Heart right ventricle (tissue), 16 donors: ENCODE measurements around the gene E2F4. TPM values are rescaled to one million over a fixed set of nuclear protein-coding genes. Genes with fewer than 3 reads are reported as not detected.

Source experiments
- ATAC-seq, 8 donors: fragments of 200-7000 bp; cut with Tn5 transposase; one replicate each; pipeline ENCODE4 v1.9.1; 2020; ENCODE audit warnings: mild to moderate bottlenecking in 8 of 8, moderate library complexity in 8 of 8, moderate number of reproducible peaks in 1 of 8
- DNase-seq, 2 donors: peaks; one replicate each; pipeline ENCODE4 v3.0.0-alpha.2; 2020
- H3K27ac ChIP-seq, 10 donors: fragments of 200-600 bp; sonication (generic) in 2 of 10; one replicate each; pipeline versions ENCODE4 v1.5.0 to v1.8.0; 2020 to 2022; ENCODE audit warnings: mild to moderate bottlenecking in 3 of 10
- H3K27me3 ChIP-seq, 7 donors: fragments of 200-600 bp; one replicate each; pipeline ENCODE4 v1.8.0; 2021 to 2022; ENCODE audit warnings: mild to moderate bottlenecking in 2 of 7
- H3K36me3 ChIP-seq, 9 donors: fragments of 200-600 bp; sonication (generic) in 1 of 9; one replicate each; pipeline versions ENCODE4 v1.5.0 to v1.8.0; 2020 to 2022; ENCODE audit warnings: mild to moderate bottlenecking in 2 of 9
- H3K4me1 ChIP-seq, 9 donors: fragments of 200-600 bp; sonication (generic) in 1 of 9; one replicate each; pipeline versions ENCODE4 v1.5.0 to v1.8.0; 2020 to 2022; ENCODE audit warnings: mild to moderate bottlenecking in 4 of 9
- H3K4me3 ChIP-seq, 10 donors: fragments of 200-600 bp; sonication (generic) in 2 of 10; one replicate each; pipeline versions ENCODE4 v1.5.0 to v1.8.0; 2020 to 2022; ENCODE audit warnings: mild to moderate bottlenecking in 7 of 10, moderate library complexity in 2 of 10
- H3K9me3 ChIP-seq, 11 donors: fragments of 200-600 bp in 10 of 11; sonication (generic) in 2 of 11; one replicate each; pipeline versions ENCODE4 v1.5.0 to v1.8.0; 2013 to 2022; ENCODE audit warnings: mild to moderate bottlenecking in 2 of 11, control low read depth in 1 of 11, moderate library complexity in 1 of 11
- WGBS, 2 donors: extraction: QIAGEN DNeasy Blood & Tissue Kit; methylation state at CpG; one replicate each; pipeline ENCODE4 v1.1.7; 2013; ENCODE audit warnings: inconsistent platforms in 1 of 2; 5-methylcytosine and 5-hydroxymethylcytosine counted together
- intact Hi-C, 10 donors: fragments of 100-400 bp; cut with DNase I; formaldehyde crosslinking; loops; one replicate each; pipeline versions ENCODE4 v1.11.1 to v1.14.2; 2022
- polyA plus RNA-seq, 2 donors: library from polyadenylated mRNA; stranded (reverse); fragments of 200-250 nt; gene quantifications; one replicate each; pipeline ENCODE4 v1.2.3, GENCODE V29; 2013
- total RNA-seq, 10 donors: library from RNA; stranded (reverse); fragmentation: NEBNext Ultra II Directional in 3 of 10; extraction: Animal tissue kit (Norgen Biotek cat#: 25700) in 3 of 10; gene quantifications; one replicate each; pipeline versions ENCODE4 v1.2.1 to v1.2.4, GENCODE V29; 2021 to 2023
- TF ChIP-seq, protein P1 (sequence below), 9 donors: fragments of 200-600 bp; sonication (generic) in 2 of 9; IDR thresholded peaks; one replicate each; pipeline versions ENCODE4 v1.5.0 to v1.8.0; 2021 to 2022; ENCODE audit warnings: antibody characterized with exemption in 9 of 9, mild to moderate bottlenecking in 5 of 9, moderate library complexity in 1 of 9
- donor health status: Arrhythmogenic right ventricular cardiomyopathy.
- donor health status: ischemic (EF 13 %, LVEDD 7.1; RV severe dilation, severe dysfunction).
- donor health status: healthy with polysubstance abuse.
- donor health status: DM: no; HTN: yes; CAD: no.
- donor health status: DM: no; HTN: no; CAD: no.
- donor health status: ischemic (EF 25% LVEDD 6.9; RV normal size, moderate dysfunction).
- donor health status: ischemic (EF 25% LVEDD 5.7; RV mildly dilated, moderate dysfunction).
- donor health status: healthy.
- donor health status: DM: yes; HTN: yes; CAD: no.
- donor health status: Ischemic cardiomyopathy.
- donor health status: ischemic (EF 35%, LVEDD 5.7; RV mildly dilated, moderate dysfunction).
- donor health status: nonischemic (EF 11% LVEDD 7.7; RV severe dilation, severe dysfunction).
- donor health status: DM: yes; HTN: yes; CAD: no.
- donor health status: PGD.
- donor health status: ischemic (EF 29% LVEDD 5.4; RV normal size, mild dysfunction).
- donor health status: nonischemic (EF 23%, LVEDD 6.1; RV moderate dilation, normal function).

E2F4 gene
- total and polyA plus RNA-seq, 12 donors = 21.9 to 45.6 (median 29.8) TPM

DNA sequence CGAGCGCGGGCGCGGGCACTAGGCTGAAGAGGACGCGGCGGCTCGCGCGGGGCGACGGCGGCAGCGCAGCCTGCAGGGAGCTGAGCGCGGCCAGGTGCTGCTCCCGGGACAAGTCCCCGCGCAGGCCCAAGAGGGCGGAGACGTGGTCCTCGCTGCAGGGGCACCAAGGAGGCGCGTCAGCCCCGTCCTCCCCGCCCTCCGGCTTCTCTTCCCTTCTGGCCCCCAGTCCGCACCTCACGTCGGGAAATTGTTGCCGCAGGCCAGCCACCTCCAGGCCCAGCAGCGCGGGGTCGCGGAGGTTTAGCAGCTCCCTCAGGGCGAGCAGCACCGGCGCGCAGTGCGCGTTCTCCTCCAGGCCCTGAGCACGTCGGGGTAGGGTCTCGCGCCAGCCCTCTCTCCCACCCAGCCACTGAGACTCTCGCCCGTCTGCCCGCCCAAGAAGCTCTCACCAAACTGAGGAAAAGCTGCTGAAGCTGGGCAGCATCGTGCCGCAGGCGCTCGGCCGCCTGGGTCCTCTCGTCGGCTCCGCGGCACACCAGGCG, 7.4 kb upstream of the E2F4 start:
- TF ChIP-seq, protein P1, sequence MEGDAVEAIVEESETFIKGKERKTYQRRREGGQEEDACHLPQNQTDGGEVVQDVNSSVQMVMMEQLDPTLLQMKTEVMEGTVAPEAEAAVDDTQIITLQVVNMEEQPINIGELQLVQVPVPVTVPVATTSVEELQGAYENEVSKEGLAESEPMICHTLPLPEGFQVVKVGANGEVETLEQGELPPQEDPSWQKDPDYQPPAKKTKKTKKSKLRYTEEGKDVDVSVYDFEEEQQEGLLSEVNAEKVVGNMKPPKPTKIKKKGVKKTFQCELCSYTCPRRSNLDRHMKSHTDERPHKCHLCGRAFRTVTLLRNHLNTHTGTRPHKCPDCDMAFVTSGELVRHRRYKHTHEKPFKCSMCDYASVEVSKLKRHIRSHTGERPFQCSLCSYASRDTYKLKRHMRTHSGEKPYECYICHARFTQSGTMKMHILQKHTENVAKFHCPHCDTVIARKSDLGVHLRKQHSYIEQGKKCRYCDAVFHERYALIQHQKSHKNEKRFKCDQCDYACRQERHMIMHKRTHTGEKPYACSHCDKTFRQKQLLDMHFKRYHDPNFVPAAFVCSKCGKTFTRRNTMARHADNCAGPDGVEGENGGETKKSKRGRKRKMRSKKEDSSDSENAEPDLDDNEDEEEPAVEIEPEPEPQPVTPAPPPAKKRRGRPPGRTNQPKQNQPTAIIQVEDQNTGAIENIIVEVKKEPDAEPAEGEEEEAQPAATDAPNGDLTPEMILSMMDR (IDR thresholded peaks at IDR 0.05) = no peak
- H3K4me3 ChIP-seq = peak overlapping the region; percentile 39 to 84 (median 72)
- H3K9me3 ChIP-seq = no peaks in the 10 kb centered on the region
- 8 to 14% methylated on average over 59 of the region's 59 CpGs for WGBS, 2 donors
- intact Hi-C loops = loop anchor here in 8 of 10 donors (2.0 to 10.0 kb wide), 5 partner anchors 34 to 230 kb away; partner anchors contain the start of genes B3GNT9 (in 1 of the 8), FHOD1 (in 1 of the 8) and SLC9A5 (in 1 of the 8)
- H3K27ac ChIP-seq = peak overlapping the region; percentile 89 to 99 (median 97)
- H3K27me3 ChIP-seq = peaks cover 0 to 3% (median 0%) of the 10 kb centered on the region in 7 donors
- DNase-seq (peak in 1 of 2 donors; percentile 40), ATAC-seq (peak in 6 of 8 donors; percentile 1 to 30 (median 4))
- H3K36me3 ChIP-seq = peaks cover 0 to 3% (median 0%) of the 10 kb centered on the region in 9 donors
- H3K4me1 ChIP-seq = peaks cover 12 to 48% (median 29%) of the 10 kb centered on the region in 9 donors

DNA sequence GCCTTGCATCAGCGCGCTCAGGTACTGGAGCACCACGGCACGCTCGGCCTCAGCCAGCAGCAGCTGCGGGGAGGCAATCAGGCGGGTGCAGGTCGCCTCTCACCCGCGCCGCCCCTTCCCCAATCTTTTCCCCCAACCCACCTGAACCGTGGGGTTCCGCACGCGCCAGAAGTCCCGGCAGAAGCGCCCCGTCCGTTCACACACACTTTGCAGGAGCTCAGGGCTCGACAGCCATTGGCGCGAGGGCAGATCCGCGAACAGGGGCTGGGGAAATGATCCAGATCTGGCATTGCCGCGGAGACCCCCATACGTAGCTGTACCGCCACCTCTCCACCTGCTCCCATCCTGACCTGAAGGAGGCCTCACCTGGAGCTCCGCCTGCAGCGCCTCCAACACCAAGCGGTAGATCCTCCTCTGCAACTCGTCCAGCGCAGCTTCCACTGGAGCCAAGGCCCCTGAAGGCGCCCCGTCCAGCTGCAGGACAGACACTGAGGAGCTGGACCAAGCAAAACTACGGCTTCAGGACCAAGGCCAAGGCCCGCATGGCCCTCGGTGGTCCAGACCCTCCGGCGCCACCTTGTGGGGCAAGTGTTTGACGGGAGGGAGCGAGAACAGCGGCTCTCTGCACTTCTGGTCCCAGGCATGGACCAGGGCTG, 6.8 kb upstream of the E2F4 start:
- H3K9me3 ChIP-seq = no peaks in the 10 kb centered on the region
- DNase-seq (peak; percentile 93), ATAC-seq (peak; percentile 47 to 74 (median 59))
- peak overlapping the region in 9 of 10 donors; percentile 57 to 84 (median 73) for H3K4me3 ChIP-seq
- peak overlapping the region in 4 of 10 donors; percentile 12 to 97 (median 59) for H3K27ac ChIP-seq
- intact Hi-C loops = loop anchor here in 9 of 10 donors (1.0 to 10.0 kb wide), 9 partner anchors 30 to 230 kb away; partner anchors contain the start of genes B3GNT9 (in 2 of the 9), FHOD1 (in 1 of the 9) and SLC9A5 (in 1 of the 9)
- TF ChIP-seq, protein P1 (IDR thresholded peaks at IDR 0.05) = peak; percentile 75 to 92 (median 87)
- peaks cover 0 to 3% (median 0%) of the 10 kb centered on the region in 7 donors for H3K27me3 ChIP-seq
- H3K36me3 ChIP-seq = peaks cover 0 to under 1% (median 0%) of the 10 kb centered on the region in 9 donors
- H3K4me1 ChIP-seq = peaks cover 12 to 48% (median 29%) of the 10 kb centered on the region in 9 donors
- 12 to 21% methylated on average over 38 to 43 of the region's 43 CpGs for WGBS, 2 donors

DNA sequence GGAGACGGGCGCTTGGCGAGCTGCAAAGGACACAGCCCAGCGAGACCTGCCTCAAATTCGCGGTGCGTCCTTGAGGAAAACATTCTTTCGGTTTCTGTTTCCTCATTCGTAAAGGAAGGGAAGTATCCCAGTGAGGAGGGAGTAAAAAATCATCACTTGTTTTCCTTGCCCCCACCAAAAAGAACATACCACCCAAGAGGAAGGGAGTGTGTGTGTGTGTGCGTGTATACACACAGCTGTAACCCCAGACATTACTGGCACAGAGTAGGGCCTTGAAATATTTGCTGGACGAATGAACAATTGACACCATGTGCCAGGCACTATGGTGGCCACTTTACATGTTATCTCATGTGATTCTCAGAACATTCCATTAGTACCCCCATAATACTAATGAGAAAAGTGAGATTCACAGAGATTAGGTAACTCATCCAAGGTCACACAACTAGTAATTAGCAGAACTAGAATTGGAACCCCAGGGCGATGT, 6.3 kb upstream of the E2F4 start:
- Histone ChIP-seq H3K27ac (peak overlapping the region in 3 of 10 donors; percentile 12 to 29 (median 13)), H3K4me1 (peaks cover 12 to 48% (median 32%) of the 10 kb centered on the region in 9 donors), H3K9me3 (no peaks in the 10 kb centered on the region), H3K27me3 (peaks cover 0 to 3% (median 0%) of the 10 kb centered on the region in 7 donors), H3K4me3 (peak overlapping the region in 8 of 10 donors; percentile 10 to 84 (median 75)), H3K36me3 (no peaks in the 10 kb centered on the region)
- intact Hi-C loops = loop anchor here in 9 of 10 donors (1.0 to 10.0 kb wide), 8 partner anchors 30 to 231 kb away; partner anchors contain the start of gene B3GNT9 (in 2 of the 9)
- DNase-seq (no peak), ATAC-seq (no peak)
- TF ChIP-seq, protein P1 (IDR thresholded peaks at IDR 0.05) = peak in 2 of 9 donors; percentile 5 to 9
- WGBS, 2 donors = 10 to 11% methylated on average over 12 of the region's 12 CpGs

DNA sequence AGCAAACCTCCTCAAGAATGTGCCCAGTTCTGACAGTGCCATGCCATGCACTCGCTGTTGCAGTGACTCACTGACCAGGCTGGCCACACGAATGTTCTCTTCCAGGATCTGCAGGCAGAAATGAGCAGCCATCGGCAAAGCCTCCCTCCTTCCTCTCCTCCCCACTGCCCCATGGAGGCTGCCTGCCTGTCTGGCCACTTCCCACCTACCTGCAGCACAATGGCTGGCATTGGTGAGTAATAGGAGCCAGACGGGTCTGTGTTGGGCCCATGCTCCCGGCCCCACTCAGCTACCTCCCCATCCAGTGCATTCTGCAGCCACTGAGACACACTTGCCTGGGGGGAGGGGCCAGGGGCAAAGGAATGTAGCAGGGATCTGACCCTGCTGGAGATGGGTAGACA, 5.4 kb upstream of the E2F4 start:
- H3K9me3 ChIP-seq = no peaks in the 10 kb centered on the region
- intact Hi-C loops = loop anchor here in 6 of 10 donors (5.0 to 10.0 kb wide), 3 partner anchors 34 to 232 kb away; partner anchors contain the start of gene B3GNT9 (in 1 of the 6)
- DNase-seq (no peak), ATAC-seq (no peak)
- no peak overlapping the region for H3K4me3 ChIP-seq
- H3K36me3 ChIP-seq = no peaks in the 10 kb centered on the region
- 45 to 57% methylated on average over 5 of the region's 5 CpGs for WGBS, 2 donors
- peaks cover 17 to 52% (median 41%) of the 10 kb centered on the region in 9 donors for H3K4me1 ChIP-seq
- TF ChIP-seq, protein P1 (IDR thresholded peaks at IDR 0.05) = no peak
- H3K27me3 ChIP-seq = peaks cover 0 to 3% (median 0%) of the 10 kb centered on the region in 7 donors
- H3K27ac ChIP-seq = no peak overlapping the region
